A549 (cell line): ENCODE data around the gene PDGFRA. TPM values are rescaled to one million over a fixed set of nuclear protein-coding genes. Genes with fewer than 3 reads are reported as not detected.
"Not testable (repeated sequence)": the region's sequence is repeated elsewhere in the genome, so short reads cannot be mapped to it uniquely, and the experiment has no call there.

Source experiments
- ATAC-seq, 2 experiments: fragments of 200-7000 bp in 1 of 2; fragments of >200 bp in 1 of 2; cut with Nextera tagmentation in 1 of 2; cut with Tn5 transposase in 1 of 2; 3 replicates each; pipeline versions ENCODE4 v1.8.0 to v1.9.1; 2018 to 2020; ENCODE audit warnings: mild to moderate bottlenecking in 1 of 2, moderate library complexity in 1 of 2
- CTCF ChIA-PET: fragments of 300-600 bp; sonication (Branson Sonifier 250); formaldehyde crosslinking; extraction: SDS; loops from one replicate; lab custom pipeline; 2021; ENCODE audit warnings: antibody characterized with exemption, inconsistent platforms; lab: Yijun Ruan, JAX
- POLR2A ChIA-PET: fragments of 350-600 bp; formaldehyde crosslinking; extraction: SDS; loops from one replicate; lab custom pipeline; 2021; ENCODE audit warnings: antibody characterized with exemption, inconsistent platforms; lab: Yijun Ruan, JAX
- DNase-seq, 2 experiments: peaks; one replicate each; pipeline versions ENCODE4 v3.0.0 to v3.0.0-alpha.2; 2011 to 2016; ENCODE audit warnings: low read depth in 1 of 2, low spot score in 1 of 2
- FAIRE-seq: peaks from 2 replicates; lab custom pipeline; 2011; peaks lifted over from hg19 to GRCh38; lab: Jason Lieb, UNC
- H3K27ac ChIP-seq, 2 experiments: fragments of >200 bp; sonication (Bioruptor Twin); formaldehyde crosslinking; 3 replicates each; pipeline ENCODE4 v1.5.1; 2016 to 2017
- H3K4me1 ChIP-seq: fragments of >200 bp; sonication (Bioruptor Twin); formaldehyde crosslinking; 3 replicates; pipeline ENCODE4 v1.6.1; 2016
- H3K4me2 ChIP-seq: fragments of >200 bp; sonication (Bioruptor Twin); formaldehyde crosslinking; 3 replicates; pipeline ENCODE4 v1.6.1; 2016
- H3K4me3 ChIP-seq: fragments of >200 bp; sonication (Bioruptor Twin); formaldehyde crosslinking; 3 replicates; pipeline ENCODE4 v1.5.1; 2016
- H3K9me3 ChIP-seq: fragments of >200 bp; sonication (Bioruptor Twin); formaldehyde crosslinking; 3 replicates; pipeline ENCODE4 v1.6.1; 2016
- CEBPB ChIP-seq, 2 experiments: fragments of >200 bp in 1 of 2; sonication (Bioruptor Twin) in 1 of 2; formaldehyde crosslinking in 1 of 2; IDR thresholded peaks; 2 replicates each; pipeline ENCODE4 v1.6.1; 2012 to 2016
- CHD2 ChIP-seq: fragments of 150-350 bp; IDR thresholded peaks from 2 replicates; pipeline ENCODE4 v1.6.1; 2014; ENCODE audit warnings: low read length; ENCODE audit not compliant: partially characterized antibody
- EHMT2 ChIP-seq: fragments of 200-600 bp; sonication (generic); IDR thresholded peaks from 2 replicates; pipeline ENCODE4 v1.6.1; 2016; ENCODE audit warnings: antibody characterized with exemption, low read depth, mild to moderate bottlenecking, moderate library complexity
- FOSL2 ChIP-seq, 2 experiments: fragments of 450-650 bp in 1 of 2; fragments of >200 bp in 1 of 2; sonication (Bioruptor Twin) in 1 of 2; formaldehyde crosslinking; IDR thresholded peaks; 2 replicates each; pipeline versions ENCODE4 v1.5.0 to v1.6.1; 2016 to 2020; ENCODE audit warnings: mild to moderate bottlenecking in 1 of 2, moderate library complexity in 1 of 2
- FOXS1 ChIP-seq: fragments of 250-450 bp; sonication (Bioruptor Pico); IDR thresholded peaks from 2 replicates; pipeline ENCODE4 v1.5.0; 2020; ENCODE audit warnings: mild to moderate bottlenecking, moderate library complexity
- HEYL ChIP-seq: fragments of 250-450 bp; sonication (Bioruptor Pico); IDR thresholded peaks from 2 replicates; pipeline ENCODE4 v1.8.0; 2021; ENCODE audit warnings: mild to moderate bottlenecking, moderate library complexity
- JUN ChIP-seq, 2 experiments: fragments of >200 bp; sonication (Bioruptor Twin); formaldehyde crosslinking; IDR thresholded peaks; 2 replicates in 1 of 2; 3 replicates in 1 of 2; pipeline ENCODE4 v1.6.1; 2016 to 2017
- JUNB ChIP-seq: fragments of >200 bp; sonication (Bioruptor Twin); formaldehyde crosslinking; IDR thresholded peaks from 2 replicates; pipeline ENCODE4 v1.6.1; 2016
- KDM5A ChIP-seq: fragments of 200-600 bp; sonication (generic); IDR thresholded peaks from 2 replicates; pipeline ENCODE4 v1.6.1; 2016; ENCODE audit warnings: antibody characterized with exemption, mild to moderate bottlenecking
- NPAS2 ChIP-seq: fragments of 250-450 bp; sonication (Bioruptor Pico); IDR thresholded peaks from 2 replicates; pipeline ENCODE4 v1.8.0; 2022; ENCODE audit warnings: mild to moderate bottlenecking, moderate library complexity, borderline replicate concordance
- POLR2AphosphoS2 ChIP-seq: conservative IDR thresholded peaks from 2 replicates; pipeline ENCODE4 v1.6.1; 2012; ENCODE audit warnings: low read length, improper control_type of control experiment, inconsistent platforms
- TP53 ChIP-seq: fragments of 250-450 bp; sonication (Bioruptor Pico); IDR thresholded peaks from 2 replicates; pipeline ENCODE4 v1.5.0; 2021; ENCODE audit warnings: mild to moderate bottlenecking, moderate library complexity
- ZC3H11A ChIP-seq: fragments of 450-650 bp; IDR thresholded peaks from 2 replicates; pipeline ENCODE4 v1.6.1; 2014; ENCODE audit warnings: antibody characterized with exemption, mild to moderate bottlenecking
- ZNF302 ChIP-seq: fragments of 250-450 bp; sonication (Bioruptor Pico); IDR thresholded peaks from 2 replicates; pipeline ENCODE4 v1.9.0; 2021; ENCODE audit warnings: inconsistent platforms, mild to moderate bottlenecking, moderate library complexity
- WGBS: methylation state at CpG from one replicate; pipeline ENCODE4 v1.1.6; 2017; ENCODE audit errors: missing lambda C conversion rate; 5-methylcytosine and 5-hydroxymethylcytosine counted together
- polyA plus RNA-seq, 4 experiments: library from polyadenylated mRNA; depleted of rRNA in 3 of 4; stranded (reverse); fragments of >200 nt; fragmentation: RNase III in 1 of 4; extraction: RNeasy Plus Mini Kit Qiagen cat#74134 plus additional on column Dnase treatment in 1 of 4; gene quantifications; 2 replicates in 3 of 4; 3 replicates in 1 of 4; pipeline ENCODE4 v1.2.3, GENCODE V29; 2011 to 2017

PDGFRA gene
- polyA plus RNA-seq, 2 of the 4 experiments (the other 2 are of a cell fraction), result 0.40 to 0.92 TPM

DNA sequence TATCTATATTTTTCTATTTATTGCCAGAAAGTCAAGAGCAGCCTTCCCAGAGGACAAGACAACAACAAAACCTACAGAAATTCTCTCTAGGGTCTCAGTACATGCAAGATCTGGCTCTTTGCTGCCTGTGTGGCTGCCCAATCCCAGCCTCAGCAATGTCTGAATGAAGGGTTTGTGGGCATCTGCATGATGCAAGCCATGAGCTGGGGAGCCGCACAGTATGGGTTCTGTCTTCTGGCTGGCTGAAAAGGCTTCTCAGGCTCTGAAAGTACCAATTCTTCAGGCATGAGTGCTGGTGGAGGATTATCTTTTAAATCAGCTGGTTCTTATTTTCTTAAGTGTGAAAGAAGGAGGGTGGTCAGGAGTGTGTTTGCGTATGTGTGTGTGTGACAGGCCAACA lies 104.6 kb downstream of the PDGFRA start:
- H3K4me1 ChIP-seq, result no peaks in the 10 kb centered on the region
- DNase-seq (no peak), FAIRE-seq (no peak), ATAC-seq (no peak)
- H3K27ac ChIP-seq, result no peak overlapping the region
- WGBS, result 23% methylated on average over 1 of the region's 2 CpGs
- TF ChIP-seq ZC3H11A, result no peak
- TF ChIP-seq CEBPB (IDR thresholded peaks at IDR 0.05), result no peak
- no peak overlapping the region for H3K4me3 ChIP-seq
- ChIA-PET POLR2A (no interaction called here), CTCF (interaction anchor here (0.8 to 1.5 kb wide), 2 partner anchors 11 to 108 kb away, joined by 3 read pairs; no protein-coding TSS in a partner anchor)
- H3K4me2 ChIP-seq, result no peak overlapping the region
- H3K9me3 ChIP-seq, result no peaks in the 10 kb centered on the region

- H3K4me2 ChIP-seq, H3K9me3 ChIP-seq, H3K4me1 ChIP-seq, CTCF ChIA-PET, POLR2A ChIA-PET, DNase-seq, FAIRE-seq, ATAC-seq, H3K27ac ChIP-seq, H3K4me3 ChIP-seq: not testable (repeated sequence)
Measured at GRCh38 chr4:54334769-54335168, 105.7 kb downstream of the PDGFRA start.

GRCh38 chr4:54337009-54337408 lies 107.9 kb downstream of the PDGFRA start:
- no peak for ATAC-seq
- no peak overlapping the region for H3K4me2 ChIP-seq
- no peak overlapping the region for H3K4me3 ChIP-seq
- DNase-seq, result no peak
- no peaks in the 10 kb centered on the region for H3K4me1 ChIP-seq
- WGBS, result 35% methylated on average over 4 of the region's 4 CpGs
- no peak for FAIRE-seq
- H3K9me3 ChIP-seq, result no peaks in the 10 kb centered on the region
- ChIA-PET CTCF (no interaction called here), POLR2A (no interaction called here)
- TF ChIP-seq FOXS1 (no peak), FOSL2 (IDR thresholded peaks at IDR 0.05) (no peak), FOSL2 (CRISPR knock-in tag; IDR thresholded peaks at IDR 0.05) (no peak), ZC3H11A (no peak), JUN (IDR thresholded peaks at IDR 0.05) (no peak), NPAS2 (CRISPR knock-in tag) (no peak), POLR2AphosphoS2 (no peak), CHD2 (no peak), KDM5A (no peak), TP53 (CRISPR knock-in tag) (no peak), ZNF302 (CRISPR knock-in tag) (no peak), JUNB (no peak), EHMT2 (no peak), CEBPB (IDR thresholded peaks at IDR 0.05) (no peak), HEYL (no peak)
- H3K27ac ChIP-seq, result no peak overlapping the region

DNA sequence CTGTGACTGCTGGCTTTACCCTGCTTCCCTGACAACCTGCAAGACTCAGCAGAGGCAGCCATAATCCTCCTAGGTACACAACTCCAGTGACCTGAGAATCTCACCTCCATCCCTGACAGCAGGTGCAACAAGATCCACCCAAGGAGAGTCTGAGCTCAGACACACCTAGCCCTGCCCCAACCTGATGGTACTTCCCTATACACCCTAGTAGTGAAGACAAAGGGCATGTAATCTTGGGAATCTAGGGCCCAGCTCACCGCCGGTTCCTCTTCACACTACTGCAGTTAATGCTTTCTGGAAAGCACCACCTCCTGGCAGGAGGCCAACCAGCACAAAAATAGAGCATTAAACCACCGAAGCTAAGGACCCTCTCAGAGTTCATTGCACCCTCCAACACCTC lies 113.0 kb downstream of the PDGFRA start:
- H3K4me3 ChIP-seq, CTCF ChIA-PET, H3K4me2 ChIP-seq, H3K4me1 ChIP-seq, FAIRE-seq, DNase-seq, POLR2A ChIA-PET, ATAC-seq, H3K27ac ChIP-seq, H3K9me3 ChIP-seq: not testable (repeated sequence)
- WGBS, result 50% methylated on average over 2 of the region's 3 CpGs

Other genes with a start within 250 kb of the PDGFRA start
- 6.3 and 10.1 TPM in 2 replicates for gene CHIC2, start 164.7 kb upstream of the PDGFRA start, polyA plus RNA-seq (2011; rRNA removed)
- gene CHIC2, start 164.7 kb upstream of the PDGFRA start, polyA plus RNA-seq (2017; fragmentation: RNase III; extraction: RNeasy Plus Mini Kit Qiagen cat#74134 plus additional on column Dnase treatment), result 5.9 to 6.3 TPM (median 6.2 TPM) in 3 replicates
- not detected in 2 replicates for gene GSX2, start 129.1 kb upstream of the PDGFRA start, polyA plus RNA-seq (2011; rRNA removed)
- gene GSX2, start 129.1 kb upstream of the PDGFRA start, polyA plus RNA-seq (2017; fragmentation: RNase III; extraction: RNeasy Plus Mini Kit Qiagen cat#74134 plus additional on column Dnase treatment), result not detected in 3 replicates